ENCODE data around the gene TSPAN31. TPM values are rescaled to one million over a fixed set of nuclear protein-coding genes. Genes with fewer than 3 reads are reported as not detected.
A peak's percentile ranks its signal among the peaks of the same experiment; 100 is the strongest.

TSPAN31 gene
- total and polyA plus RNA-seq, 9 of the 15 experiments (the other 6 are each of a cell fraction or from before 2014, with no cell fraction given): 11.3 to 26.4 (median 14.3) TPM

GRCh38 chr12:57751788-57752667, 7.2 kb downstream of the TSPAN31 start, which contains the start of gene CDK4 (continued):
- TF ChIP-seq NR2C1 (IDR thresholded peaks at IDR 0.05) (peak; percentile 73), NR2C1 (tag; IDR thresholded peaks at IDR 0.05) (no peak), PML (IDR thresholded peaks at IDR 0.05; ENCODE audit: low read length) (peak; percentile 71; the same call in 1 of the 2 replicates), ZNF511 (CRISPR knock-in tag; IDR thresholded peaks at IDR 0.05) (peak; percentile 85), ZNF436 (CRISPR knock-in tag; IDR thresholded peaks at IDR 0.05) (no peak), NR2F6 (CRISPR knock-in tag; IDR thresholded peaks at IDR 0.05) (0 out of 2 replicates have a peak, but pooled peaks have one; percentile 79), ETS1 (conservative IDR thresholded peaks at IDR 0.05; ENCODE audit: control insufficient read depth, low read depth, low read length) (no peak; the same call in none of the 2 replicates), ZNF239 (CRISPR knock-in tag; IDR thresholded peaks at IDR 0.05) (no peak), FOXO4 (CRISPR knock-in tag; IDR thresholded peaks at IDR 0.05) (no peak), ESRRB (CRISPR knock-in tag; IDR thresholded peaks at IDR 0.05; ENCODE audit: borderline replicate concordance) (no peak), ZNF77 (CRISPR knock-in tag; IDR thresholded peaks at IDR 0.05) (no peak), SRSF1 (IDR thresholded peaks at IDR 0.05; ENCODE audit: low read depth, low read length) (no peak), ESRRA (IDR thresholded peaks at IDR 0.05; ENCODE audit: borderline replicate concordance, low read depth) (peak; percentile 83; the same call in 1 of the 2 replicates), SMC3 (conservative IDR thresholded peaks at IDR 0.05; ENCODE audit: insufficient read depth, low read depth, low read length) (no peak), MITF (IDR thresholded peaks at IDR 0.05) (peak; percentile 97), GTF2A2 (tag; IDR thresholded peaks at IDR 0.05) (no peak), MCM3 (IDR thresholded peaks at IDR 0.05) (no peak), HDAC2 (IDR thresholded peaks at IDR 0.05) (peak; percentile 88), HMBOX1 (IDR thresholded peaks at IDR 0.05) (no peak), ZNF586 (CRISPR knock-in tag; conservative IDR thresholded peaks at IDR 0.05) (peak; percentile 30; the same call in 1 of the 2 replicates), ZNF311 (CRISPR knock-in tag; IDR thresholded peaks at IDR 0.05) (no peak)

Data from K562 (cell line).